ENCODE measurements around the gene SHE. TPM values are rescaled to one million over a fixed set of nuclear protein-coding genes. Genes with fewer than 3 reads are reported as not detected.

SHE gene
- total RNA-seq, 2 donors from 2014 or later, result 10.8 to 19.9 TPM

DNA sequence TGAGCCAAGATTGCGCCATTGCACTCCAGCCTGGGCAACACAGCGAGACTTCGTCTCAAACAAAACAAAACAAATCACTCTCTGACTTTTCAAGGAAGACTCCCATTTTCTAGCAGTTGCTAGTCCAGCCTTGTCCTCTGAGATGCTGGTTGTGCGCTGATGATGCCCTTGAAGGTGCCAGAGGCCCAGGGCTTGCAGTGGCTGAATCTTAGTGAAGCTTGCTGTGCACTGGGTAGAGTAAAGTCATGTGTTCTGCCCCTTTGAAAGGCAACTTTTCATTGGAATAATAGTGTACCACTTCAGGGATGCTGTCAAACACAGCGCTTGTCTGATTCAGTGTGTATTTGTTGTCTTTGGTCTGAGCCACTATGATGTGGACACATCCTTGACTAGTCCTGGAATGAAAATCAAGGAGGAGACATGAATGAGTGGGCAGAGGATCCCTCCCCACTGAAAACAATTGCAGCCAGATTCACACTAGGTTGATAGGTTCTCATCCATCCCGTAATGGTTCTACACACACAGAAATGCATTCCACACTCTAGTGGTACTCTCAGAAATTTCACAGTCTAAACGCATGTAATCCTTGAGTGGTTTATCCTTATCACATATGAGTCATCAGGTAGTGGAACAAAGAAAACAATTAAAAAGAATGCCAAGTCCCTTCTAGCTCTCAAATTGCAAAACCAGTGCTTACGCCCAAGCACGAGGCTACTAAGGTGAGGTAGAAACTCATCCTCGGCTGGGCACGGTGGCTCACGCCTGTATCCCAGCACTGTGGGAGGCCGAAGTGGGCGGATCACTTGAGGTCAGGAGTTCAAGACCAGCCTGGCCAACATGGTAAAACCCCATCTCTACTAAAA, 18.0 kb downstream of the SHE start:
- Histone ChIP-seq H3K9me3 (no peaks in the 10 kb centered on the region), H3K27me3 (no peaks in the 10 kb centered on the region), H3K27ac (peak overlapping the region; percentile 10 to 58), H3K4me1 (peaks cover 0 to 39% of the 10 kb centered on the region in 2 donors), H3K36me3 (peaks cover 5% of the 10 kb centered on the region), H3K4me3 (no peak overlapping the region)
- TF ChIP-seq, protein P1, sequence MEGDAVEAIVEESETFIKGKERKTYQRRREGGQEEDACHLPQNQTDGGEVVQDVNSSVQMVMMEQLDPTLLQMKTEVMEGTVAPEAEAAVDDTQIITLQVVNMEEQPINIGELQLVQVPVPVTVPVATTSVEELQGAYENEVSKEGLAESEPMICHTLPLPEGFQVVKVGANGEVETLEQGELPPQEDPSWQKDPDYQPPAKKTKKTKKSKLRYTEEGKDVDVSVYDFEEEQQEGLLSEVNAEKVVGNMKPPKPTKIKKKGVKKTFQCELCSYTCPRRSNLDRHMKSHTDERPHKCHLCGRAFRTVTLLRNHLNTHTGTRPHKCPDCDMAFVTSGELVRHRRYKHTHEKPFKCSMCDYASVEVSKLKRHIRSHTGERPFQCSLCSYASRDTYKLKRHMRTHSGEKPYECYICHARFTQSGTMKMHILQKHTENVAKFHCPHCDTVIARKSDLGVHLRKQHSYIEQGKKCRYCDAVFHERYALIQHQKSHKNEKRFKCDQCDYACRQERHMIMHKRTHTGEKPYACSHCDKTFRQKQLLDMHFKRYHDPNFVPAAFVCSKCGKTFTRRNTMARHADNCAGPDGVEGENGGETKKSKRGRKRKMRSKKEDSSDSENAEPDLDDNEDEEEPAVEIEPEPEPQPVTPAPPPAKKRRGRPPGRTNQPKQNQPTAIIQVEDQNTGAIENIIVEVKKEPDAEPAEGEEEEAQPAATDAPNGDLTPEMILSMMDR (IDR thresholded peaks at IDR 0.05), result no peak
- DNase-seq (ENCODE audit: low spot score), result no peak

DNA sequence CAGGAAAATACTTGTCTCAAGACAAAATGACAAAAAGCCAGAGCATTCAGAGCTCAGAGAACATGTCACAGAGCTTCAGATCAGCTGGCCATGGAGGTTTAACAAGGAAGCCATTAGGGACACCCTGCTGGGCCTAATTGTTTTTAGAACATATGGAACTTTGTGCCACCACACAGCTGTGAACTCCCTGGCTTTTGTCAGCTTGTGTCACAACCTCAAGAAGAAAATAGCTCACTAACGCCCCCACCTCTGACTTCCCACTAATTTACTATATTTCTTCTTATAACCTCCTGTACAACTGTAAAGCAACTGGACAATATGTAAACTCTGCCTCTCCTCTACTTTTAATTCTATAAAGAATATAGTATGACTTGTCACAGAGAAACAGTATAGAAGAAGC, 21.2 kb downstream of the SHE start:
- Histone ChIP-seq H3K27ac (no peak overlapping the region), H3K36me3 (no peaks in the 10 kb centered on the region), H3K4me1 (peaks cover 0 to 30% of the 10 kb centered on the region in 2 donors), H3K4me3 (no peak overlapping the region), H3K27me3 (no peaks in the 10 kb centered on the region), H3K9me3 (no peaks in the 10 kb centered on the region)
- TF ChIP-seq, protein P1 (IDR thresholded peaks at IDR 0.05), result no peak
- DNase-seq (ENCODE audit: low spot score), result no peak

DNA sequence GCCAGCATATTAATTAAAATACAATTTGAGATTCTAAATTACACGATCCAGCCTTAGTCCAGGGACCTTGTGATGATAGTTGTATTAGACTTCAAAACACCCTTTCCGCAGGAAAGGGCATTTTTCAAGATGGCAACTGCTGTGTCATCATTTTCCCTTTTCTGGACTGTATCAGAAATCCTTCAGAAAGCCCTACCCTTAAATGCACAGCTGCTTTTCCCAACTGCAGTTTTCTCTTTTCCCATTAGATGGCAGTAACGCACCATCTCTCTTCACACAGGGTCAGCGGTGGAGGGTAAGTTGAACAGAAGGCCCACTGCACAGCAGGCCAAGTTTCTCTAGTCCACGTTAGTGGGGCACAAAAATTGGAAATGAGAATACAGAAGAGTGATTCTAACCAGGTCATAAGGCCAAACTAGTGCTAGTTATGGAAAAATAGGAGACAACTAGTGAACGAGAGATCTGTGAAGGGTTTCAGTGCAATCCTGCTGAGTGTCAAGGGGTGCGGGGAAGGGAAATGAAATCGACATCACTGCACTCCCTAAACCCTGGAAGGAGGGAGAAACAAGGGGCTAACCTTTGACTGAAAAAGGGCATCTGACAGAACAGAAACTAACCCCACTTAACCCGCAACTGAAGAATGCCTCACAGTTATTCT, 22.3 kb downstream of the SHE start:
- H3K36me3 ChIP-seq, result no peaks in the 10 kb centered on the region
- H3K4me3 ChIP-seq, result no peak overlapping the region
- no peaks in the 10 kb centered on the region for H3K9me3 ChIP-seq
- H3K27ac ChIP-seq, result no peak overlapping the region
- DNase-seq (ENCODE audit: low spot score), result peak; percentile 80
- TF ChIP-seq, protein P1 (IDR thresholded peaks at IDR 0.05), result peak; percentile 95 to 98
- H3K27me3 ChIP-seq, result no peaks in the 10 kb centered on the region
- H3K4me1 ChIP-seq, result peaks cover 0 to 23% of the 10 kb centered on the region in 2 donors

DNA sequence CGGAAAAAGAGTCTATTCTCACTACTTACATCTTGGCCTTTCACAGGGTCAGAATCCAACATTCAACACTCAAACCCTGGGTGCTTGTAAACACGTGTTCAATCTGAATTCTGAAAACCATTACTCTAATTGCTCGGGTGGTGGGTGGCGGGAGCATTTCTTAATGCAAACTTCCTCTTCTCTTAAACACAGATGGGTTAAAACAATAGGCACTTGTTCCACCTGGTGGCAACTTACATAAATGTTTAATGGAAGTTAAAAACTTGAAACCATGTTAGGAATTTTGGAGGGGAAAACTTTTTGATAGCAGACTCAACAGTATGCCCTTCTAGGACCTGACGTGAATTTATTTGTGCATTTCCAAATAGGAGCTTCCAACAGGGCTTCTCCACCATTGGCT, 23.6 kb downstream of the SHE start:
- H3K36me3 ChIP-seq, result no peaks in the 10 kb centered on the region
- TF ChIP-seq, protein P1 (IDR thresholded peaks at IDR 0.05), result peak in 1 of 2 donors; percentile 23
- no peak for DNase-seq (ENCODE audit: low spot score)
- H3K27me3 ChIP-seq, result no peaks in the 10 kb centered on the region
- H3K27ac ChIP-seq, result no peak overlapping the region
- no peaks in the 10 kb centered on the region for H3K9me3 ChIP-seq
- H3K4me1 ChIP-seq, result peaks cover 0 to 14% of the 10 kb centered on the region in 2 donors
- H3K4me3 ChIP-seq, result no peak overlapping the region

DNA sequence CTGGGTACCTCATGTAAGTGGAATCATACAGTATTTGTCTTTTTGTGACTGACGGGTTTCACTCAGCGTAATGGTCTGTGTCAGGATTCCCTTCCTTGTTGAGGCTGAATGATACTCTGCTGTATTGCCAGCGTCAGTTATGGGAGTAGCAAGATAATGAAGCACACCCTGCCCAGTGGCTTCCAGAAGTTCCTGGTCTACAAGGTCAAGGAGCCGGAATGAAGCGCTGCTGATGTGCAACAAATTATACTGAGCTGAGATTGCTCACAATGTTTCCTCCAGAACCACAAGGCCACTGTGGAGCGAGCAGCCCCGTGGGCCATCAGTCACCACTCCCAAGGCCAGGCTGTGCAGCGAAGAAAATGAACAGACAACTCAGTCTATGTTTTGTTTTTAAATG, 24.2 kb downstream of the SHE start:
- DNase-seq (ENCODE audit: low spot score), result no peak

More for the DNA sequence above, 24.2 kb downstream of the SHE start:
- Histone ChIP-seq H3K9me3 (no peaks in the 10 kb centered on the region), H3K4me3 (no peak overlapping the region), H3K36me3 (no peaks in the 10 kb centered on the region), H3K27me3 (no peaks in the 10 kb centered on the region), H3K27ac (no peak overlapping the region), H3K4me1 (peaks cover 0 to 14% of the 10 kb centered on the region in 2 donors)
- TF ChIP-seq, protein P1 (IDR thresholded peaks at IDR 0.05), result no peak

Measured in right atrium auricular region (tissue), 2 donors.